Esophagus squamous epithelium (tissue), 4 donors: ENCODE results near the gene ZNF275.

Experiments
- CTCF ChIP-seq, 6 experiments: fragments of 450-650 bp in 4 of 6; fragments of 200-600 bp in 2 of 6; sonication (generic) in 2 of 6; IDR thresholded peaks; one replicate each; pipeline ENCODE4 v1.5.1; 2016 to 2019; ENCODE audit warnings: antibody characterized with exemption in 6 of 6, mild to moderate bottlenecking in 4 of 6, moderate library complexity in 4 of 6
- POLR2A ChIP-seq, 4 donors: fragments of 450-650 bp; IDR thresholded peaks; one replicate each; pipeline ENCODE4 v1.6.1; 2017; ENCODE audit warnings: antibody characterized with exemption in 4 of 4, mild to moderate bottlenecking in 4 of 4, moderate library complexity in 3 of 4

DNA sequence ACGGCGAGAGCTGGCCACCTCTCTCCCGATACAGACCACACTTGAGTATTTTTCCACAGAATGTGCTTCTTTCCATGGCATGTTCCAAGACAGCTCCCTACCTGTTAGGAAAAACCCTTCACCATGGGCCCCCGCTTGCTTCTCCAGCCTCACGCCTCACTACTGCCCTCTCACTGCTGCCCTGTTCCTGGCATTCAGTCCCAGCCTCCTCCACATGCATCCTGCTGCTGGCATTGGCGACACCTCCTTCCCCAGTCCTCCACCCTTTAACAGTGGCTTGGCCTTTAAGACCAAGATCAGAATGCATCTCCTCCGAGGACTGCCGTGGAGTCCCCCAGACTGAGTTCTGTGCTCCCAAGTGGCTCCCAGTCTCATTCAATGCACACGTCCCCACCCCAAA, 23.1 kb upstream of the ZNF275 start:
- TF ChIP-seq CTCF (IDR thresholded peaks at IDR 0.05) = no peak
- no peak for TF ChIP-seq POLR2A (IDR thresholded peaks at IDR 0.05)
